ENCODE results near the gene TMEM94.

TMEM94 gene

DNA sequence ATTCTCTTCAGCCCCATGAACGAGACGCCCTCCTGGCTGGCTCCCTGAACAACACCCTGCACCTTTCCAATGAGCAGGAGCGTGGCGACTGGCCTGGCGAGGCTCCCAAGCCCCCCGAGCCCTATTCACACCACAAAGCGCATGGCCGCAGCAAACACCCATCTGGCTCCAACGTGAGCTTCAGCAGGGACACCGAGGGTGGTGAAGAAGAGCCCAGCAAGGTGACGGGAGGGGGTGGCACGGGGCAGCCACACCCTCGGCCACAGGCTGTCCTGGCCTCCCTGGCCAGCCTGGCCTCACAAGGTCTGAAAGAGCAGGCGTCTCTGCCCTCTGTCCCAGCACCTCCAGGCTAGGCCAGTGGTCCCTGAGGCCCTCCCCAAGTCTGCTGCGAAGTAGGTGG lies 35.2 kb downstream of the TMEM94 start:
- Histone ChIP-seq H3K9ac (peak overlapping the region in 10 of 11 experiments; percentile 72 to 91 (median 79); a peak in 19 of 22 replicates), H4K20me1 (peaks cover 0 to 29% (median 0%) of the 10 kb centered on the region in 11 experiments; a peak in 3 of 22 replicates), H3K27me3 (no peaks in the 10 kb centered on the region), H3K9me3 (replicated peaks in 1 of 11) (no peaks in the 10 kb centered on the region), H3K36me3 (peaks cover 38 to 66% (median 53%) of the 10 kb centered on the region in 11 experiments), H3K4me3 (peak overlapping the region in 7 of 10 experiments; percentile 7 to 66 (median 59); a peak in 9 of 20 replicates), H3K4me2 (peak overlapping the region; percentile 84 to 100 (median 96)), H3K4me1 (peaks cover 65 to 100% (median 97%) of the 10 kb centered on the region in 10 experiments), H3K27ac (peak overlapping the region in 9 of 11 experiments; percentile 79 to 98 (median 89); a peak in 16 of 22 replicates)
- TF ChIP-seq Cebpa-rat (IDR thresholded peaks at IDR 0.05) = no peak

DNA sequence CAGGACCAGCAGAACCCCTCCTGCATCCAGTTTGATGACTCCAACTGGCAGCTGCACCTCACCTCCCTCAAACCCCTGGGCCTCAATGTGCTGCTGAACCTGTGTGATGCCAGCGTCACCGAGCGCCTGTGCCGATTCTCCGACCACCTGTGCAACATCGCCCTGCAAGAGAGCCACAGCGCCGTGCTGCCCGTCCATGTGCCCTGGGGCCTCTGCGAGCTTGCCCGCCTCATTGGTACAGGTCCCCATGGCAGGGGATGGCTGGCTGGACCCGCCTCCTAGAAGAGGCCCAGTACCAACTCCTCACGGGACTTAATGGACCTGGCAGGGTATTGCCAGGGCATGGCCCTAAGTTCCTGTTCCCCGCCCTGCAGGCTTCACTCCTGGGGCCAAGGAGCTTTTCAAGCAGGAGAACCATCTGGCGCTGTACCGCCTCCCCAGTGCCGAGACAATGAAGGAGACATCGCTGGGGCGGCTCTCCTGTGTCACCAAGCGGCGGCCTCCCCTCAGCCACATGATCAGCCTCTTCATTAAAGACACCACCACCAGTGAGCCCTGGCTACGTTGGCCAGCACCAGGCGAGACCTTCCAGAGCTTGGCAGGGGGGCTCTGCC lies 36.2 kb downstream of the TMEM94 start:
- Histone ChIP-seq H3K4me2 (peak overlapping the region; percentile 84 to 100 (median 96); a peak in 21 of 22 replicates), H4K20me1 (peaks cover 0 to 34% (median 0%) of the 10 kb centered on the region in 11 experiments; a peak in 3 of 22 replicates)

DNA sequence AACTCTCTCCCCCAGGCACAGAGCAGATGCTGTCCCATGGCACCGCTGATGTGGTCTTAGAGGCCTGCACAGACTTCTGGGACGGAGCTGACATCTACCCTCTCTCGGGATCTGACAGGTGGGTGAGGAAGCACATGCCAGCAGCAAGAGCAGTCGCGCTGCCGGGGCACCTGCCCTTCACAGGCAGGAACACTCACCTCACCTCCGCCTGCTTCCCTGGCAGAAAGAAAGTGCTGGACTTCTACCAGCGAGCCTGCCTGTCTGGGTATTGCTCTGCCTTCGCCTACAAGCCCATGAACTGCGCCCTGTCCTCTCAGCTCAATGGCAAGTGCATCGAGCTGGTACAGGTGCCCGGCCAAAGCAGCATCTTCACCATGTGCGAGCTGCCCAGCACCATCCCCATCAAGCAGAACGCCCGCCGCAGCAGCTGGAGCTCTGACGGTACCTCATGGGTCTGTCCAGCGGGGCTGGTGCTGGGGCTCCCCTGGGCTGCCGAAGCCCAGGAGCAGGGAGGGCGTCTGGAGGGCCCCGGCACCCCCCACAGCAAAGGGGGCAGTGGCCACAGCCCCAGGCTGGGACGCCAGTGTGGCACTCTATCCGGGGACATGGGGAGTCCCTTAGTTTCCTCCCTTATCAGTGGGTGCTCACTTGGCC lies 37.2 kb downstream of the TMEM94 start:
- Histone ChIP-seq H3K4me2 (peak overlapping the region in 9 of 11 experiments; percentile 84 to 100 (median 96); a peak in 18 of 22 replicates), H4K20me1 (peaks cover 0 to 40% (median 0%) of the 10 kb centered on the region in 11 experiments; a peak in 5 of 22 replicates), H3K36me3 (peaks cover 42 to 83% (median 64%) of the 10 kb centered on the region in 11 experiments), H3K27ac (peak overlapping the region in 7 of 11 experiments; percentile 20 to 98 (median 89); a peak in 11 of 22 replicates), H3K9me3 (replicated peaks in 1 of 11) (no peaks in the 10 kb centered on the region), H3K4me3 (no peak overlapping the region; a peak in 1 of 20 replicates), H3K27me3 (no peaks in the 10 kb centered on the region), H3K4me1 (peaks cover 65 to 100% (median 97%) of the 10 kb centered on the region in 10 experiments), H3K9ac (peak overlapping the region in 7 of 11 experiments; percentile 7 to 91 (median 80); a peak in 12 of 22 replicates)
- TF ChIP-seq Cebpa-rat (IDR thresholded peaks at IDR 0.05) = no peak

More for the DNA sequence above, 36.2 kb downstream of the TMEM94 start:
- peak overlapping the region in 7 of 11 experiments; percentile 80 to 98 (median 91); a peak in 13 of 22 replicates for H3K27ac ChIP-seq
- no peak for TF ChIP-seq Cebpa-rat (IDR thresholded peaks at IDR 0.05)
- H3K36me3 ChIP-seq = peaks cover 42 to 75% (median 63%) of the 10 kb centered on the region in 11 experiments
- peak overlapping the region in 8 of 11 experiments; percentile 9 to 91 (median 80); a peak in 13 of 22 replicates for H3K9ac ChIP-seq
- H3K4me3 ChIP-seq = peak overlapping the region in 1 of 10 experiments; percentile 63; a peak in 2 of 20 replicates
- H3K27me3 ChIP-seq = no peaks in the 10 kb centered on the region
- H3K9me3 ChIP-seq (replicated peaks in 1 of 11) = no peaks in the 10 kb centered on the region
- H3K4me1 ChIP-seq = peaks cover 65 to 100% (median 97%) of the 10 kb centered on the region in 10 experiments

DNA sequence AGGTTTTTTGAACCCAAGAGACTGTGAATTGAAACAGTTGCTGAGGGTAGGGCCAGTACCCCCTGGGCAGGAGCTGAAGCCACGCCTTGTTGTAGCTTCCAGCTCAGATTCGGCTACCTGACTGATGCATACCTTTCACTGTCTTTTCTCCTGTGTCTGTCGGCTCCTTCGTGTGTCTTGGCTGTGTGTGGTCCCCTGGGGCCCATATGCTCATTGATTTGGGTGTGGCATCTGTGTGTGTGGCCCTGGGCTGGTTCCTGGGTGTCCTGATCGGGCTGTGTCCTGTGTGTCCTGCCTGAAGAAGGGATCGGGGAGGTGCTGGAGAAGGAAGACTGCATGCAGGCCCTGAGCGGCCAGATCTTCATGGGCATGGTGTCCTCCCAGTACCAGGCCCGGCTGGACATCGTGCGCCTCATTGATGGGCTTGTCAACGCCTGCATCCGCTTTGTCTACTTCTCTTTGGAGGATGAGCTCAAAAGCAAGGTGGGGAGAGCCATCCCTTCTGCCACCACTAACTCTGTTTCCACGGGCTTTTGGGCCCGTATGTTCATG lies 38.0 kb downstream of the TMEM94 start:
- TF ChIP-seq Cebpa-rat (IDR thresholded peaks at IDR 0.05) = no peak
- Histone ChIP-seq H3K4me1 (peaks cover 65 to 100% (median 97%) of the 10 kb centered on the region in 10 experiments), H3K36me3 (peaks cover 44 to 89% (median 70%) of the 10 kb centered on the region in 11 experiments), H3K27ac (peak overlapping the region in 5 of 11 experiments; percentile 17 to 98 (median 91); a peak in 4 of 22 replicates), H3K27me3 (no peaks in the 10 kb centered on the region), H3K4me3 (no peak overlapping the region), H3K4me2 (peak overlapping the region in 8 of 11 experiments; percentile 84 to 100 (median 96); a peak in 15 of 22 replicates), H3K9me3 (replicated peaks in 1 of 11) (no peaks in the 10 kb centered on the region), H3K9ac (peak overlapping the region in 5 of 11 experiments; percentile 37 to 91 (median 80); a peak in 4 of 22 replicates), H4K20me1 (peaks cover 0 to 48% (median 0%) of the 10 kb centered on the region in 11 experiments; a peak in 5 of 22 replicates)

DNA sequence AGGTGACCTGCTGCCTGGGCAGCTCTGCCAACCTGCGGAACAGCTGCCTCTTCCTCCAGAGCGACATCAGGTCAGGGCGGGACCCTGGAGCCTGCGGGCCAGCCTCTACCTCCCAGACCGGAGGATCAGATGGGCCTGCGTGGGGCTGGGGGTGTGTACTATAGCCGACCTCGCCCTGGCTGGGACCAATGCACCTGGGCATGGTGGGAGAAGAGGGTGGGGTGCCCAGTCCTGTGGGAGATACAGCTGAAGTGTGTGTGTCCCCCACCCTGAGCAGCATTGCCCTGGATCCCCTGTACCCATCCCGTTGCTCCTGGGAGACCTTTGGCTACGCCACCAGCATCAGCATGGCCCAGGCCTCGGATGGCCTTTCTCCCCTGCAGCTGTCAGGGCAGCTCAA lies 39.6 kb downstream of the TMEM94 start:
- Histone ChIP-seq H3K4me1 (peaks cover 61 to 100% (median 97%) of the 10 kb centered on the region in 10 experiments), H4K20me1 (peaks cover 0 to 60% (median 0%) of the 10 kb centered on the region in 11 experiments; a peak in 9 of 22 replicates), H3K4me2 (peak overlapping the region in 9 of 11 experiments; percentile 80 to 99 (median 94); a peak in 16 of 22 replicates), H3K27ac (peak overlapping the region in 6 of 11 experiments; percentile 24 to 84 (median 79); a peak in 10 of 22 replicates), H3K9ac (peak overlapping the region in 5 of 11 experiments; percentile 28 to 79 (median 57); a peak in 7 of 22 replicates), H3K9me3 (replicated peaks in 1 of 11) (no peaks in the 10 kb centered on the region), H3K4me3 (no peak overlapping the region), H3K36me3 (peaks cover 60 to 97% (median 84%) of the 10 kb centered on the region in 11 experiments), H3K27me3 (no peaks in the 10 kb centered on the region)
- TF ChIP-seq Cebpa-rat (IDR thresholded peaks at IDR 0.05) = no peak

DNA sequence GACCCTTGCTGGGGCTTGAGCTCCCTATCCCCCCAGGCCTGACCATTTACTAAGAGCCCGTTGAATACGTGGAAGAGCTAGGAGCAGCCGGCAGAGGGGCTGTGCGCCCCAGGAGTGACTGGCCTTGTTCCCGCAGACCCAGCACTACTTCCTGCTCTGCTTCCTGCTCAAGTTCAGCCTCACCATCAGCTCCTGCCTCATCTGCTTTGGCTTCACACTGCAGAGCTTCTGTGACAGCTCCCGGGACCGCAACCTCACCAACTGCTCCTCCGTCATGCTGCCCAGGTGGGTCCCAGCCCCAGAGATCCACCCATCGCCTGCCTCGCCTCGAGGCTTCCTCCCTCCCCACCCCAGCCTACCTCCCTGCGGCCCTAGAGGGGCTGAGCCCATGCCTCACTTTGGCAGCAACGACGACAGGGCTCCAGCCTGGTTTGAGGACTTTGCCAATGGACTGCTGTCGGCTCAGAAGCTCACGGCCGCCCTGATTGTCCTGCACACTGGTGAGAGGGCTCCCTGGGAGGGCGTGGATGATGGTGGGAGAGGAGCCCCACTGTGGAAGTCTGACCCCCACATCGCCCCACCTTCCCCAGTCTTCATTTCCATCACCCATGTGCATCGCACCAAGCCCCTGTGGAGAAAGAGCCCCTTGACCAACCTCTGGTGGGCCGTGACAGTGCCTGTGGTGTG lies 41.7 kb downstream of the TMEM94 start:
- Histone ChIP-seq H3K36me3 (peaks cover 70 to 97% (median 82%) of the 10 kb centered on the region in 11 experiments), H4K20me1 (peaks cover 0 to 61% (median 0%) of the 10 kb centered on the region in 11 experiments; a peak in 9 of 22 replicates), H3K27me3 (no peaks in the 10 kb centered on the region), H3K27ac (peak overlapping the region in 9 of 11 experiments; percentile 12 to 84 (median 73); a peak in 17 of 22 replicates), H3K4me2 (peak overlapping the region; percentile 63 to 99 (median 92)), H3K9ac (peak overlapping the region in 10 of 11 experiments; percentile 1 to 79 (median 64); a peak in 18 of 22 replicates), H3K4me3 (peak overlapping the region in 8 of 10 experiments; percentile 35 to 59 (median 49); a peak in 16 of 20 replicates), H3K4me1 (peaks cover 40 to 98% (median 92%) of the 10 kb centered on the region in 10 experiments), H3K9me3 (replicated peaks in 1 of 11) (no peaks in the 10 kb centered on the region)
- TF ChIP-seq Cebpa-rat (IDR thresholded peaks at IDR 0.05) = no peak

DNA sequence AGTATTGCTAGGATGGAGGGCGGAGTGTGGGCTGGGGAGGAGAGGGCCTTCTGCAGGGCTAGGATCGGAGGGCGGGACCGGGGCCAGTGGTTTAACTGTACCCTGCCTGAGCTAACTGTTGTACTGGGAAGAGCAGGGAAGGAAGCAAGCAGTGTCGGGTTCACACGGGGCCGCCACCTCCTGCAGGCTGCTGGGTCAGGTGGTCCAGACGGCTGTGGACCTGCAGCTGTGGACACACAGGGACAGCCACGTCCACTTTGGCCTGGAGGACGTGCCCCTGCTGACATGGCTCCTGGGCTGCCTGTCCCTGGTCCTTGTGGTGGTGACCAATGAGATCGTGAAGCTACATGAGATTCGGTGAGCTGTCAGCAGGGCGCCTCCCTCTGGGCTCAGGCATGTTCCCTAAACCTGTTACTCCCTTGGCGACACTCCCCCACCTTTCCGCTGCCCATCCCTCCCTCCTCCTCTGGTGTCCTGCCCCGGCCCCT lies 42.3 kb downstream of the TMEM94 start:
- peak overlapping the region in 8 of 11 experiments; percentile 60 to 84 (median 75); a peak in 16 of 22 replicates for H3K27ac ChIP-seq
- H3K4me3 ChIP-seq = peak overlapping the region in 8 of 10 experiments; percentile 35 to 59 (median 49); a peak in 15 of 20 replicates
- H3K4me1 ChIP-seq = peaks cover 40 to 98% (median 92%) of the 10 kb centered on the region in 10 experiments
- no peaks in the 10 kb centered on the region for H3K9me3 ChIP-seq (replicated peaks in 1 of 11)
- peaks cover 0 to 60% (median 0%) of the 10 kb centered on the region in 11 experiments; a peak in 9 of 22 replicates for H4K20me1 ChIP-seq
- peak overlapping the region in 10 of 11 experiments; percentile 31 to 79 (median 64); a peak in 17 of 22 replicates for H3K9ac ChIP-seq
- no peak for TF ChIP-seq Cebpa-rat (IDR thresholded peaks at IDR 0.05)
- H3K4me2 ChIP-seq = peak overlapping the region; percentile 63 to 99 (median 92)
- H3K27me3 ChIP-seq = no peaks in the 10 kb centered on the region
- peaks cover 64 to 96% (median 81%) of the 10 kb centered on the region in 11 experiments for H3K36me3 ChIP-seq
